Measurements from ENCODE around the gene STXBP6.
"Not testable (repeated sequence)": the region's sequence is repeated elsewhere in the genome, so short reads cannot be mapped to it uniquely, and the experiment has no call there.

STXBP6 gene

GRCh38 chr14:24850072-24850471 lies 199.9 kb downstream of the STXBP6 start:
- DNase-seq: no peak

GRCh38 chr14:24849471-24849870 lies 200.5 kb downstream of the STXBP6 start:
- no peak for DNase-seq

GRCh38 chr14:24848102-24848790 lies 201.7 kb downstream of the STXBP6 start:
- no peak for DNase-seq

- no peak for DNase-seq
Measured at GRCh38 chr14:24847568-24848095, 202.3 kb downstream of the STXBP6 start.

- no peak for DNase-seq
Measured at GRCh38 chr14:24846261-24846660, 203.7 kb downstream of the STXBP6 start.

- DNase-seq: no peak
Measured at GRCh38 chr14:24845851-24846250, 204.1 kb downstream of the STXBP6 start.

GRCh38 chr14:24844011-24844410 lies 205.9 kb downstream of the STXBP6 start:
- no peak for DNase-seq

GRCh38 chr14:24843494-24843893 lies 206.5 kb downstream of the STXBP6 start:
- DNase-seq: no peak

- DNase-seq: no peak
Measured at GRCh38 chr14:24840204-24840893, 209.6 kb downstream of the STXBP6 start.

GRCh38 chr14:24839617-24840203 lies 210.2 kb downstream of the STXBP6 start:
- no peak for DNase-seq

- no peak for DNase-seq
Measured at GRCh38 chr14:24838945-24839616, 210.9 kb downstream of the STXBP6 start.

- DNase-seq: no peak
Measured at GRCh38 chr14:24837280-24838046, 212.5 kb downstream of the STXBP6 start.

GRCh38 chr14:24836324-24836723 lies 213.6 kb downstream of the STXBP6 start:
- not testable (repeated sequence) for DNase-seq

- no peak for DNase-seq
Measured at GRCh38 chr14:24834956-24835355, 215.0 kb downstream of the STXBP6 start.

GRCh38 chr14:24833385-24833784 lies 216.6 kb downstream of the STXBP6 start:
- DNase-seq: no peak

GRCh38 chr14:24831677-24832076 lies 218.3 kb downstream of the STXBP6 start:
- DNase-seq: no peak

- no peak for DNase-seq
Measured at GRCh38 chr14:24829862-24830261, 220.1 kb downstream of the STXBP6 start.

GRCh38 chr14:24828486-24828885 lies 221.5 kb downstream of the STXBP6 start:
- no peak for DNase-seq

- DNase-seq: no peak
Measured at GRCh38 chr14:24826390-24826789, 223.6 kb downstream of the STXBP6 start.

GRCh38 chr14:24820616-24821015 lies 229.3 kb downstream of the STXBP6 start:
- DNase-seq: no peak

GRCh38 chr14:24818823-24819341 lies 231.1 kb downstream of the STXBP6 start:
- DNase-seq: no peak

Data from activated CD8-positive, alpha-beta memory T cell treated with anti-CD3 and anti-CD28 coated beads, Interleukin-2, amount 50 U/mL, for 4 hours (primary cell).